GM19099 (cell line): ENCODE results near the gene FXN.

Experiments used
- POLR2A ChIP-seq: IDR thresholded peaks from 3 replicates; pipeline ENCODE4 v1.6.1; 2011; ENCODE audit warnings: low read depth; ENCODE audit not compliant: insufficient read length; ENCODE audit errors: extremely low read depth

The FXN gene

DNA sequence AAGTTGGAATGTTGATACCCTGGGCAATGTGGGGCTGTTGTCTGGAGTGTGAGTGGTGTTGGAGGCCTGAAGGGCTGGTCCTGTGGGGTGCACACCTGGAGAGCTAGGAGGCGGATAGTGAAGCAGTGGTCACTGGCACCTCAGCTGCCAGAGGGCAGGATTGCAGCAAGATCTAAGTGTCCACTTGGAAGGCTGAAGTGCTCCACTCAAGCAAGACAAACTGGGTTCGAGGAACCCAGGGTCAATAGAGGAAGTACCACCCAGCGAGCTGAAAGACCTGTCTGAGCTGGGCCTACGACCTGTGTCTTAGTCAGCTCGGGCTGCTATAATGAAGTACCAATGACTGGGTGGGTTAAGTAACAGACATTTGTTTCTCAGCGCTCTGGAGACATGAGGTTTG, 98.9 kb downstream of the FXN start:
- TF ChIP-seq POLR2A, result no peak

DNA sequence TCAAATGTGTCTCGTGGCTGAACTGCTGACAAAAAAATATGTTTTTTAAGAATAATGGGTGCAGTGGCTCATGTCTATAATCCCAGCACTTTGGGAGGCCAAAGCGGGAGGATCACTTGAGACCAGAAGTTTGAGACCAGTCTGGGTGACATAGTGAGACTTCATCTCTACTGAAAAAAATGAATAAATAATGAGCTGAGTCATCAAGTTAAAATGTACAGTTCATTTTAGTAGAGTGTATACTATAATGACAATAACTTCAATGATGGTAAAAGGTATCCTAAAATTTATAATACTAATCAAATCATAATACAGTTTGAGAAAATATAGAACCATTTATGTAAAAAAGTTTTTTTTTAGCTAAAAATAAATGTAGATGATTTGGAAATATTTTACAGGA, 100.6 kb downstream of the FXN start:
- TF ChIP-seq POLR2A, result no peak

GRCh38 chr9:69136779-69137178, 101.2 kb downstream of the FXN start:
- no peak for TF ChIP-seq POLR2A

- TF ChIP-seq POLR2A, result no peak
Measured at GRCh38 chr9:69137311-69137710, 101.8 kb downstream of the FXN start.

- TF ChIP-seq POLR2A, result no peak
Measured at GRCh38 chr9:69139596-69139995, 104.0 kb downstream of the FXN start.

DNA sequence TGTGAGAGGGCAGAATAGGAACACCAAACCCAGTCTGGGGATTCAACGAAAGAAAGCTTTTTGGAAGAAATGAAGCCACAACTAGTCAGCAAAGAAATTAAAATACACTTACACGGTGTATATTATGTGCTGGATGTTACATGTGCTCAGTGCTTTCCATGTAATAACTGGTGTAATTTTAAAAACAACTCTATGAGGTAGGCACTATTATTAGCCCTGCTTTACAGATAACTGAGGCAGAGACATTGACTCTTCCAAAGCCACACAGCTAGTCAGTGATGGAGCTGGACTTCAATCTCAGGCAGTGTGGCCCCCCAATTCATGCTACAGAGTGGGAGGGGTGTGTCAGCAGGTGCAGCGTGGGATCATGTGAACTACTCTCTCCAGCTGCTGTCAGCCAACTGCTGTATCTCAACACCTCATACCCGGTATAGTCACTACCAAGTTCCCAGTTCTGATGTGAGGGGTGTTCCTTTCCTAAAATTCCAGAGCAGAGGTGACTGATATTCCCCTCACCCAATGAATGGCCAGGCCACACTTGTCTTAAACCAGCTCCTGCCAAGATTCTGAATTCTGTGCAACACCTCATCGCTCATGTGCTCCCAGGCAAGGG, 104.7 kb downstream of the FXN start:
- no peak for TF ChIP-seq POLR2A

- no peak for TF ChIP-seq POLR2A
Measured at GRCh38 chr9:69141851-69142250, 106.3 kb downstream of the FXN start.

DNA sequence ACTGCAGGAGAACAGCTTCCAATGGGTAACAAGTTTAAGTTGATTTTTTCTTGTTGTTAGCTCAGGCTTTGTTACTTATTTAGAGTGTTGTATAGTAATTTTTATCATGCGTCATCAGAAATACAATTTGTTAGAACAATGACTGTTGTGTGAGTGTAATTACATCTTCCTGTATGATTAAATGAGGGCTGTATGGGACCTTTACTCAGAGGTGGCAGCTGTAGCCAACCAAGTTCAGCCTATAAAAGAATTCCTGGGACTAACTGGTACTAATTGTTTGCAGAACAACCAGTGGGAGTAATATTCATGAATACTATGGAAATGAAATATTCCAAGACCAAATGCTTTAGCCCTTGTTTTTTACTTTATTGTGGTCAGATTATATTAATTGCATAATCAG, 107.7 kb downstream of the FXN start:
- TF ChIP-seq POLR2A, result no peak

DNA sequence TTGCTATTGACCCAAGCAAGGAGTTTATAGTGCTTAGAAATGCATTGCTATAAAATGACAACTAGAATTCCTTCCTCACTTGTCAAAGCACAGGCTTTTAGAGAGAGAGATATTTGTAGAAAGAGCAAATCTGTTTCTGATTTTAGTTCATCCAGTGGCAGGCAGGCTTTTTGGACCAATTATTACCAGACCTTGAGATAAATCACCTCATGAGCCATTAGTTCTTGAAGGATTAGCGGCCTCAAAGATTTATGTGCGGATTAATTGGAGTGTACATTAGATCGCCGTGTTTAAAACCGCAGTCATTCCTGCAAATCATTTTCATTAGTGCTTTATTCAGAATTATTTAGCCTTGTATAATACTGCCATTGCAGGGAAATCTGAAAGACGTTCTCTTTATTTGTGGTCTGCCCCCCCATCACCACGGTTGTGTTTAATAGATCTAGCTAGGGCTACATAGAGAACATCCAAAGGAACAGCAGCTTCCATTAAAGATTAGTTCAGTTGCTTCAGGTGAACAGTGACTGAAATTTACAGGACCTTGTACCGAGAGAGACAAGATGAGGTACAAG, 109.7 kb downstream of the FXN start:
- TF ChIP-seq POLR2A, result no peak

GRCh38 chr9:69147041-69147834, 111.7 kb downstream of the FXN start:
- TF ChIP-seq POLR2A, result no peak

GRCh38 chr9:69149321-69149807, 113.8 kb downstream of the FXN start:
- no peak for TF ChIP-seq POLR2A
